Measurements from ENCODE around the gene SMG5. TPM values are rescaled to one million over a fixed set of nuclear protein-coding genes. Genes with fewer than 3 reads are reported as not detected.

Gene SMG5
- total and polyA plus RNA-seq, 2 donors (not counting 1 experiment from before 2014, with no cell fraction given): 53.5 to 77.0 TPM

DNA sequence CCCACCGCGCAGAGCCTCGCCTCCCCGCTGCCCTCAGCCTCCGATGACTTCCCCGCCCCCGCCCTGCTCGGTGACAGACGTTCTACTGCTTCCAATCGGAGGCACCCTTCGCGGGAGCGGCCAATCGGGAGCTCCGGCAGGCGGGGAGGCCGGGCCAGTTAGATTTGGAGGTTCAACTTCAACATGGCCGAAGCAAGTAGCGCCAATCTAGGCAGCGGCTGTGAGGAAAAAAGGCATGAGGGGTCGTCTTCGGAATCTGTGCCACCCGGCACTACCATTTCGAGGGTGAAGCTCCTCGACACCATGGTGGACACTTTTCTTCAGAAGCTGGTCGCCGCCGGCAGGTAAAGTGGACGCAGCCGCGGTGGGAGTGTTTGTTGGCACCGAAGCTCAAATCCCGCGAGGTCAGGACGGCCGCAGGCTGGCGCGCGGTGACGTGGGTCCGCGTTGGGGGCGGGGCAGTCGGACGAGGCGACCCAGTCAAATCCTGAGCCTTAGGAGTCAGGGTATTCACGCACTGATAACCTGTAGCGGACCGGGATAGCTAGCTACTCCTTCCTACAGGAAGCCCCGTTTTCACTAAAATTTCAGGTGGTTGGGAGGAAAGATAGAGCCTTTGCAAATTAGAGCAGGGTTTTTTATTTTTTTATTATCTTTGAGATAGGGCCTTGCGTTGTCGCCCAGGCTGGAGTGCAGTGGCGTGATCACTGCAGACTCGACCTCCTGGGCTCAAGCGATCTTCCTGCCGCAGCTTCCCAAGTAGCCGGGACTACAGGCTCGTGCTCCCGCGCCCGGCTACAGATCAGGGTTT lies 69.6 kb downstream of the SMG5 start, which contains the start of gene PMF1:
Gene PMF1 (plus strand): TSS at position 175 of the 811 bp plus-strand sequence. CDS start 9 bp downstream, at position 184.
- H3K4me1 Mint-ChIP-seq: peaks cover 29% of the 10 kb centered on the region
- Histone ChIP-seq H3K27me3 (replicated peaks in 1 of 4; ENCODE audit: control extremely low read depth in 1 of 4, control insufficient read depth in 3 of 4, insufficient read depth in 4 of 4, low read length in 3 of 4) (no peaks in the 10 kb centered on the region), H3K79me2 (ENCODE audit: control insufficient read depth, insufficient read depth, low read length) (peaks cover 40% of the 10 kb centered on the region), H3K9ac (ENCODE audit: low read length) (peak within 1 kb of the TSS; percentile 77), H3K4me2 (replicated peaks; ENCODE audit: low read depth, low read length, poor library complexity, severe bottlenecking) (peak within 1 kb of the TSS; percentile 93), H3K27ac (ENCODE audit: low read length in 2 of 2) (peak within 1 kb of the TSS; percentile 93 to 94), H3K4me3 (ENCODE audit: control extremely low read depth in 1 of 5, extremely low read depth in 1 of 5, insufficient read depth in 1 of 5, low read depth in 2 of 5, low read length in 4 of 5) (peak within 1 kb of the TSS; percentile 75 to 95 (median 81)), H3K4me1 (ENCODE audit: control insufficient read depth in 2 of 2, insufficient read depth in 2 of 2, low read length in 2 of 2) (peaks cover 14 to 19% of the 10 kb centered on the region in 2 donors), H2AFZ (ENCODE audit: insufficient read depth, low read depth, low read length, poor library complexity, severe bottlenecking) (peak within 1 kb of the TSS; percentile 88), H4K20me1 (ENCODE audit: control insufficient read depth, insufficient read depth, low read length, poor library complexity, severe bottlenecking) (peaks cover 4% of the 10 kb centered on the region), H3K36me3 (replicated peaks in 1 of 2; ENCODE audit: control extremely low read depth in 1 of 2, control insufficient read depth in 1 of 2, extremely low read depth in 1 of 2, insufficient read depth in 2 of 2, low read length in 1 of 2) (peaks cover 0 to 30% of the 10 kb centered on the region in 2 experiments), H3K9me3 (ENCODE audit: control extremely low read depth in 1 of 3, control insufficient read depth in 2 of 3, insufficient read depth in 1 of 3, low read length in 2 of 3) (no peaks in the 10 kb centered on the region)
- TF ChIP-seq, protein P1, sequence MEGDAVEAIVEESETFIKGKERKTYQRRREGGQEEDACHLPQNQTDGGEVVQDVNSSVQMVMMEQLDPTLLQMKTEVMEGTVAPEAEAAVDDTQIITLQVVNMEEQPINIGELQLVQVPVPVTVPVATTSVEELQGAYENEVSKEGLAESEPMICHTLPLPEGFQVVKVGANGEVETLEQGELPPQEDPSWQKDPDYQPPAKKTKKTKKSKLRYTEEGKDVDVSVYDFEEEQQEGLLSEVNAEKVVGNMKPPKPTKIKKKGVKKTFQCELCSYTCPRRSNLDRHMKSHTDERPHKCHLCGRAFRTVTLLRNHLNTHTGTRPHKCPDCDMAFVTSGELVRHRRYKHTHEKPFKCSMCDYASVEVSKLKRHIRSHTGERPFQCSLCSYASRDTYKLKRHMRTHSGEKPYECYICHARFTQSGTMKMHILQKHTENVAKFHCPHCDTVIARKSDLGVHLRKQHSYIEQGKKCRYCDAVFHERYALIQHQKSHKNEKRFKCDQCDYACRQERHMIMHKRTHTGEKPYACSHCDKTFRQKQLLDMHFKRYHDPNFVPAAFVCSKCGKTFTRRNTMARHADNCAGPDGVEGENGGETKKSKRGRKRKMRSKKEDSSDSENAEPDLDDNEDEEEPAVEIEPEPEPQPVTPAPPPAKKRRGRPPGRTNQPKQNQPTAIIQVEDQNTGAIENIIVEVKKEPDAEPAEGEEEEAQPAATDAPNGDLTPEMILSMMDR (IDR thresholded peaks at IDR 0.05): no peak
- no peak for TF ChIP-seq EZH2 (IDR thresholded peaks at IDR 0.05; ENCODE audit: borderline replicate concordance, insufficient read depth, low read depth, low read length, poor library complexity, severe bottlenecking)
- WGBS (ENCODE audit: insufficient coverage): under 1% methylated on average over 54 of the region's 61 CpGs
- peak; percentile 97 for ATAC-seq (ENCODE audit: low read depth)
- no peaks in the 10 kb centered on the region for H3K9me3 Mint-ChIP-seq (ENCODE audit: insufficient read depth)
- H3K27me3 Mint-ChIP-seq: no peaks in the 10 kb centered on the region
- intact Hi-C loops (cut with micrococcal nuclease): loop anchor here (1.0 to 5.0 kb wide), 7 partner anchors 19 to 356 kb away; partner anchors contain the start of genes CCT3, GON4L, SLC25A44 and SMG5
- peak within 1 kb of the TSS; percentile 99 for H3K27ac Mint-ChIP-seq
- peak within 1 kb of the TSS; percentile 98 for H3K4me3 Mint-ChIP-seq
- ChIA-PET POLR2A (interaction anchor here (0.5 to 2.1 kb wide), 18 partner anchors 12 to 539 kb away, joined by 3 to 9 read pairs (median 4); partner anchors contain the start of genes SEMA4A, SLC25A44, SMG5 and SYT11), CTCF (interaction anchor here (0.8 to 3.0 kb wide), 10 partner anchors 12 to 116 kb away, joined by 3 to 43 read pairs (median 6); partner anchors contain the start of genes SLC25A44 and SMG5)
- peak; percentile 97 for DNase-seq

Measured in B cell (primary cell).